HG03565 (cell line): ENCODE measurements around the gene SLC15A2.
"Not testable (repeated sequence)": the region's sequence is repeated elsewhere in the genome, so short reads cannot be mapped to it uniquely, and the experiment has no call there.

Experiments
- ATAC-seq: cut with Tn5 transposase; IDR thresholded peaks from one replicate; pipeline ENCODE4 v1.9.1; 2021; ENCODE audit warnings: mild to moderate bottlenecking, moderate library complexity; ENCODE audit not compliant: unreplicated experiment

SLC15A2 gene

GRCh38 chr3:121894301-121894990, at the start of gene SLC15A2:
Gene SLC15A2 (plus strand): TSS chr3:121894401. CDS start chr3:121894477, 76 bp downstream.
- no peak for ATAC-seq

- no peak for ATAC-seq
Observed at GRCh38 chr3:121844892-121845291, 49.3 kb upstream of the SLC15A2 start.

- ATAC-seq = no peak
Observed at GRCh38 chr3:121852256-121852655, 41.9 kb upstream of the SLC15A2 start.

GRCh38 chr3:121855555-121855954, 38.6 kb upstream of the SLC15A2 start:
- ATAC-seq = no peak

GRCh38 chr3:121857778-121858177, 36.4 kb upstream of the SLC15A2 start:
- not testable (repeated sequence) for ATAC-seq

GRCh38 chr3:121863247-121863646, 31.0 kb upstream of the SLC15A2 start:
- ATAC-seq = not testable (repeated sequence)

- ATAC-seq = no peak
Observed at GRCh38 chr3:121863801-121864200, 30.4 kb upstream of the SLC15A2 start.

- ATAC-seq = no peak
Observed at GRCh38 chr3:121869736-121870135, 24.5 kb upstream of the SLC15A2 start.

GRCh38 chr3:121870717-121871116, 23.5 kb upstream of the SLC15A2 start:
- ATAC-seq = no peak

- no peak for ATAC-seq
Observed at GRCh38 chr3:121871430-121871829, 22.8 kb upstream of the SLC15A2 start.

GRCh38 chr3:121878411-121878810, 15.8 kb upstream of the SLC15A2 start:
- no peak for ATAC-seq

GRCh38 chr3:121883507-121883906, 10.7 kb upstream of the SLC15A2 start:
- ATAC-seq = no peak

GRCh38 chr3:121885386-121885785, 8.8 kb upstream of the SLC15A2 start:
- ATAC-seq = no peak

- no peak for ATAC-seq
Observed at GRCh38 chr3:121895121-121895520, 920 bp downstream of the SLC15A2 start.

GRCh38 chr3:121895736-121896135, 1.5 kb downstream of the SLC15A2 start:
- ATAC-seq = no peak

GRCh38 chr3:121896823-121897222, 2.6 kb downstream of the SLC15A2 start:
- no peak for ATAC-seq

GRCh38 chr3:121897296-121897695, 3.1 kb downstream of the SLC15A2 start:
- ATAC-seq = no peak

GRCh38 chr3:121913305-121913990, 19.2 kb downstream of the SLC15A2 start:
- ATAC-seq = no peak

GRCh38 chr3:121914081-121914998, 20.1 kb downstream of the SLC15A2 start:
- ATAC-seq = no peak

GRCh38 chr3:121916189-121916588, 22.0 kb downstream of the SLC15A2 start:
- ATAC-seq = no peak

- no peak for ATAC-seq
Observed at GRCh38 chr3:121918779-121919483, 24.7 kb downstream of the SLC15A2 start.
